RCC 7860 (cell line): ENCODE data around the gene SFMBT2.

Experiments used
- DNase-seq: peaks from one replicate; pipeline ENCODE4 v3.0.0-alpha.2; 2015; ENCODE audit warnings: low spot score
- FAIRE-seq: peaks from 2 replicates; lab custom pipeline; 2012; peaks lifted over from hg19 to GRCh38; lab: Jason Lieb, UNC

SFMBT2 gene

DNA sequence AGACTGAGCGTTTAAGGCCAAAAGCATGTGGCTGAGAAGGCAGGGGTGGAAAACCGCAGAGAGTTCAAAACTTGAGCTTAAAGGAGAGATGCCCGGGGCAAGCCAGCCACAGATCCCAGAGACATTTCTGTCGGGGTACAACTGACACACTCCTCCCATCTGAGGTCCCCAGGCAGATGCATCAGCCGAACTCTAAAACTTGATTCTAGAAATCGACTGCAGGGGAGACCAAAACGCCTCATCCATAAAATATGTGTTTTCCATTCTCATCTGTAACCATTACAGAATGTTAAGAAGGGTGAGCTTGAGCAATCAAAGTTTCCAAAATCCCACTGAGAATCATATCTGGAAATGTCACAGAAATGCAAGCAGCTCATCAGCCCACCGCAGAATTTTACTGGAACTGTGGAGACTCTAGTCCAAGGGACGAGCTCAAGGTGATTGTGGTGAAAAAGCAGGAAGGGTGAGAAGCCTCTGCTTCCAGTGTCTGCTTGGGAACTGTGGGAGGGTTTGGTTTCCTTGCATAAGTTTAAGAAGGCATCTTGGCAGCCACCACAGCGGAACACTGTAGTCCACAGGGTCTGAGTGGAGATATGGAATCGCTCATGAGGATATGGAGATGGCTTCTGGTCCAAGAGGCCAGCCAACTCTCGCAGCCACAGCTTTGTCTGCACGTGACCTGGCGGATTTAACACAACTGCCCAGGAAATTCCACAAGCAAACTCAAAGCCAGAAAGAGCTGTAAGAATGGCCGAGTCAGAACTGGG is 249.2 kb downstream of the SFMBT2 start:
- DNase-seq (no peak), FAIRE-seq (no peak)

DNA sequence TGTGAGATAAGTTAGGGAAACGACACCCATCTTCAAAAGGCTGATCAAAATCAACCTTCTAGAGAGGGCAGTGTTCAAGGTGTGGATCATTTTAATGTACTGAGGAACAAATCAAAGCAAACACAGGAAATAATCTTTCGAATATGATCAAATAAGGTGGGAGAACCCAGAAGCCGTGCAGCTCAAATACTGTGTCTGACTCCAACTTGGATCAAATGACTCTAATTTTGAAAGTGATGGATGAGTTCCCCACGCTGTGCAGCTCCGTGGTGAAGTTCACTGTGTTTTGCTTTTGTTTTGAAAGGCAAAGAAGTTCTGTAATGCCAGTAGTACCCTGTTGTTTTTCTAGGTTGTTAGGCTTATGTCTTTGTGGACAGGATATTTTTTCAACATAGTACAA is 250.9 kb downstream of the SFMBT2 start:
- FAIRE-seq (no peak), DNase-seq (no peak)

DNA sequence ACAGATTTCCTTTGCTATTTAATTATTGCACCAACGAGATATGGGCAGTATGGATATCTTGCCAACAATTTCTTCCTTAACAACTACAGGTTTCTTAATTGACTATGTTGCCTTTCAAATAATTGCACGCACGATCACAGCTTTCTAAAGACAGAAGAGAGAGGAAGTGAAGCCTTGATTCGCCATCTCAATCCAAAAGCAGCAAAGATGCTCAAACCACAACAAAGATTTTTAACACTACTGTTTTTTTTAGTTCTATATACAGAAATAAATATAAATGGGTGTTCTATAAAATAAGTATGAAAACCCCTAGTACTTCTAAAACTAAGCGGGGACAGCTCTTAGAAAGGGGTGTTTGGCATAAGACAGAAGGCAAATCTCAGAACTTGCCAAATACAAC is 251.3 kb downstream of the SFMBT2 start:
- DNase-seq: no peak
- FAIRE-seq: no peak

DNA sequence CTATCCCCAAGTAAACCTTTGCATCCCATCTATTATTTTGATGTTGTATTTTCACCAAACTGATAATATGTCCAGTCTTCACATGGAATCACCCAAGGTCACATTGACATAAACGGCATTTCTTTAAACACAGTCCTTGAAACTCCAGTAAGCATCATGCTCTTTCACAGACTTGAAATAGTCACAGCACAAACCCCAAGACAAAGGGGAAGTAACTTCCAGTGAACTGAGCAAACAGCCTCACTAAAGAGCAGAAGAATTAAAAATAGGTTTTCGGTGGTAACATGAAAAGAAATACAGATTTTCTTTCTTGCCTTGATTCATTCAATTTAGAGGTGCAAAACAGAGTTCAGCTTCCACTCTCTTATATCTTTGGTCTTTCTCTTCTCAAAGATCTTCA is 253.7 kb downstream of the SFMBT2 start:
- FAIRE-seq (no peak), DNase-seq (no peak)

DNA sequence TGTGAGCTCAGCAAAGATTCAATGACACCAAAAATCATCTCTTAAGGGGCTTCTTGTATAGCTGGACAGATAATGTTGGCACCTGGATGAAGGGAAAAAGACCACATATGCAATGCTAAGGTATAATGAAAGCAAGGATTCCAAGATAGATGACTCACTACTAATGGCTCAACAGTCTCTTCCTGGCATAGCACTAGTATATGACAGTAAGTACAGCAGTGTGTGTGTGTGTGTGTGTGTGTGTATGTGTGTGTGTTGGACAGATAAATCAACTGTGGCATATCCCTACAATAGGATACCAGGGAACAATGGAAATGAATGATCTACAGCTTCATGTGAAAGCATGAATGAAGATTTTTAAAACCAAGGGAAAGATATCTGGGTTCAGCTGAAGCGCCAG is 257.1 kb downstream of the SFMBT2 start:
- DNase-seq (peak; percentile 37), FAIRE-seq (no peak)

DNA sequence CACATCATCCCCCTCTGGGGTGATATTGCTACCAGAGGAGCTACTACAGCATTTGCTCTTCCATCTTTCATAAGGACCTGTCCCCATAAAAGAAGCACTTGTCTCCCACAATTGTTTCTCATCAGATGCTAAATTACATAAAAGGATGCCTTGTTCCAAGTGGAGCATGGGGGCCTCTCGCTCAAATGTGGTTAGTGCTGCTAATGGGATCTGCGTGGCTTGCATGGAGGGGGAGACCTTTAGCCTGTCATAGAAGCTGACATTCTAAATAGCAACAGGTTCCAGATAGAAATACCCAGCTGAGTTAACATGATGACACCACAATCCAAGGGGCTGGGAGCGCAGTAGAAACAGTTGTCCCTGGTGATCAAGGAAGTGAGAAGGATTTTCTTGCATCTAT is 257.9 kb downstream of the SFMBT2 start:
- FAIRE-seq: no peak
- no peak for DNase-seq

DNA sequence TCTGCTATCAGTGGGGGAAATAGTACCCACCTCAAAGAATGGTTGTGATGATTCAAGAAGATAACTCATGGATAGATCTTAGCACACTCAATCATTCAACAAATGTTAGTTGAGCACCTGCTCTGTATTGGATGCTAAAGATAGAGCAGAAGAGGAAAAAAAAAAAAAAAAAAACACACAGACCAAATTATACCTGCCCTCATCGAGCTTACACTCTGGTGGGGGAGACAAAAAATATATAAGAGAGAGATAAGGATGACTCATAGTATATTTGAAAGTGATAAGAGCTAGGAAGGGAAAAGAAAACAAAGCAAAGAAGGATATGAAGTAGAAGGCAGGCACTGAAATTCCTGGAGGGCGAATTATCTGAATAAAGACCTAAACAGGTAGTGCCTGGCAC is 258.5 kb downstream of the SFMBT2 start:
- FAIRE-seq (no peak), DNase-seq (no peak)

DNA sequence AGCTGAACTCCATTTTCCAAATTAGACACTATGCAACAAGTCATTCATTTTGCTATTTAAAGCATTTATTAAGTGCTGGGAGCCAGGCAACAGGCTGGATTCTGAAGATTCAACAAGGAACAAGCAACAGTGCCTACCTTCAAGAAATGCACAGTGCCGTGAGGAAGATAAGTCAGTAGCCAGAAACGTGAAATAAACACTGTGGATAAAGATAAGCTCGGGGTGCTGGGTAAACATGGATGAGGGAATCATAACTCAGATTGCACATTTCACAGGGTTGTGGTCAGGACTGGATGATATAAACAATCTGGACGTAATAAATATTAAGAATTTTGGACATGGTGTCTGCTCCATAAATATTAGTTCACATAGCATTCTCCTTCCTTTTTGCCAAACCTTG is 259.3 kb downstream of the SFMBT2 start:
- FAIRE-seq: no peak
- DNase-seq: no peak

DNA sequence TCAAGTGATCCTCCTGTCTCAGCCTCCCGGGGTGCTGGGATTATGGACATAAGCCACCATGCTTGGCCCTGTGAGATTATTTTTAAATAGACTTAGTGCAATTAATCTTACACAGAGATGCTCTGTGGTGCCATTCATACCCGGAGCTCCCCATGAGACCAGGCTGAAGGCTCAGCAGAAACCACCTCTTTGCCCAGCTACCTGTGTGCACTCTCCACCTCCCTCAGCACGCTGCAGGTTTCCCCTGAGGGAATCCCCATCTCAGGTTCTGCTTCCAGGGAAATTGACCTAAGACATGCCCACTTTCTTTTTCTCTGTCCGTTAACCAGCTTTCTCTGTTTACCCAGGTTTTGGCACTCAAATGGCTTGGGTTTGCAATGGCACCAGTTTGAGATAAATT is 260.5 kb downstream of the SFMBT2 start:
- no peak for DNase-seq
- no peak for FAIRE-seq

DNA sequence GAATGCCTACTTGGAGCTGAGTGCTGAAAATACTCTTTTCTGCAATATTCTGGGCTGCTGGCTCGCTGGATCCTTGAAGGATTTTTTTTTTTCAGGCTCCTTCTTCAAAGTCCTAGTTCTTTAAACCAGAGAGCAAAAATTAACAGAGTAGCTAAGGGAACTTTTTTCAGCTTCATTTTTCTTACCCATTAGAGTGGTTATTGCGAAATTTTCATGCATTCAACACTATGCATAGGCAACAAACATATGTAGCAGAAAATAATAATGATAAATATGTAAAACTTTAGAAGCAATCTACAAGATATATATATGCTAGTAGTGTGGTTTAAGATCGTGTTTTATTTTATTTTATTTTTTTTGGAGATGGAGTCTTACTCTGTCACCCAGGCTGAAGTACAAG is 264.6 kb downstream of the SFMBT2 start:
- FAIRE-seq (no peak), DNase-seq (no peak)

DNA sequence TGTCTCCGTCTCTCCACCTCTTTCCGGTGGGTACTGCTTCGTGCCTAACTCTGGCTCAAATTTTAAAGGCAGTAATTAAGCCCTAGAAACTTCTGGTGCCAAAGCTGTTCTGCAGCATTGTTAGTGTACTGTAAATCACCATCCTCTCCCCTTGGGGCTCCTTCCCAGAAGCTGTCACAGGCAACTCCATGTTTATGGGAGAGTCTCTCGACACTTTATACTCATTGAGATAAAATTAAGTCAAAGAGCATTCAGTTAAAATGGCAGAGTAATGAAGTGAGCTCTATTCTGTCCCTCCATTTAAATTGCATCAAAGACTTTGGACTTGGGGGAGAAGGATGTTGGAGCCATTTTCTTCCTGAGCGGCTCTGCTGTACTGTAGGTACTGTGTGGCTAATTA is 274.8 kb downstream of the SFMBT2 start:
- no peak for FAIRE-seq

DNA sequence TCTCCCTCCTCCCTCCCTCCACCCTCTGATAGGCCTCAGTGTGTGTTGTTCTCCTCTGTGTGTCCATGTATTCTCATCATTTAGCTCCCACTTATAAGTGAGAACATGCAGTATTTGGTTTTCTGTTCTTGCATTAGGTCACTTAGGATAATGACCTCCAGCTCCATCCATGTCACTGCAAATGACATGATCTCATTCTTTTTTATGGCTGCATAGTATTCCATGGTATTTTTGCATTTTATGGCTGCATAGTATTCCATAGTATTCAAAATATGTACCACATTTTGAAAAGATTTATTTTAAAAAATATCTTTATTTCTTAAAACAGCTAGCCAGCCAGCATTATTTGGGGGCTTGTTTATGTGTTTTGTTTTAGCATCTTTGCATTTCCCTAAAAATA is 275.6 kb downstream of the SFMBT2 start:
- FAIRE-seq (no peak), DNase-seq (no peak)

More for the DNA sequence above, 274.8 kb downstream of the SFMBT2 start:
- DNase-seq: no peak

DNA sequence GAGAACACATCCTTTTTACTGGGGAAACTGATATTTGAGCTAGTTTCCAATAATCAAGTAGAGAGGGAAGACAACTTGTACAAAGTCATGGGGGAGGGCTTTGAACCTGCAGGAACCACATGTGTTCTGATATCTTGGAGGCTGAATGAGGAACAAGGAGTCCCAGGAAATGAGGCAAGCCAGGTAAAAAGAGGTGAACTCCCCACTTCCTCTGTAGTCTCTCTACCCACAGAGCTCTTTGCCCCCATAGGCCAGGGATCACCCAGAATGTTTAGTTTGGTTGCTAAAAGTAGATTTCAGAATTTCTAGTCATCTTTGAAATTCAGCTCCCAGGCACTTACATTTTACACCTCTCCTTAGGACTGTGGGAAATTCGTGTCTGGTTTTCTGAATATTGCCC is 276.4 kb downstream of the SFMBT2 start:
- DNase-seq (no peak), FAIRE-seq (no peak)

DNA sequence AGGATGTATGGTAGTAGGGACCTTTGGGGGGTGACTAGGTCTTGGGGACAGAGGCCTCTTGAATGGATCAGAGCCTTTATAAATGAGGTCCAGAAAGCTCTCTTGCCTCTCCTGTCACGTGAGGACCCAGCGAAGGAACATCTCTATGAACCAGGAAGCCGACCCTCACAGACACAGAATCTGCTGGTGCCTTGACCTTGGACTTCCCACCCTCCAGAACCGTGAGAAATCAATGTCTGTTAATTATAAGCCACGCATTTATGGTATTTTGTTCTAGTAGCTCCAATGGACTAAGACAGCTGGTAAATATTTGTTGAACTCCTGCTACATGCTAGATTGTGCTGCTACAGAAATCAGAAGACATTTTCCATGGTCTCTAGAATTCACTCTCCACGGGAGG is 276.9 kb downstream of the SFMBT2 start:
- no peak for FAIRE-seq
- no peak for DNase-seq

DNA sequence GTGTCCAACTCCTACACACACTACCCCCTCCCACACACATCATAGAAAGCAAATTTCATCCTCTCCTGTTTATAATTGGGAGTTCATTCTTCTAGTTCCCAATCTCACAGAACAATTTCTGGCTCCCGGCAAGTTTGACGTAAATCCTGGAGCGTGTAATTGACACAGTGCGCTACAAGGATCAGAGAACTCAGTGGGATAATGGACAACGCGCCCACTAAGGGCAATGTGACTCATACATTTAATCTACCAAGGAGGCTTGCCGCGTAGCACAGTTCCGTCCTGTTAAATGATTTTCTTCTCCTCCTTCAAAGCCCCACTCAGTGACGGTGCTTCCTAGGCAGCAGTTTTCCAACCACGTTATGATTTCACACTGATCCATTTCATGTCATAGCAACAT is 277.6 kb downstream of the SFMBT2 start:
- FAIRE-seq (no peak), DNase-seq (no peak)

DNA sequence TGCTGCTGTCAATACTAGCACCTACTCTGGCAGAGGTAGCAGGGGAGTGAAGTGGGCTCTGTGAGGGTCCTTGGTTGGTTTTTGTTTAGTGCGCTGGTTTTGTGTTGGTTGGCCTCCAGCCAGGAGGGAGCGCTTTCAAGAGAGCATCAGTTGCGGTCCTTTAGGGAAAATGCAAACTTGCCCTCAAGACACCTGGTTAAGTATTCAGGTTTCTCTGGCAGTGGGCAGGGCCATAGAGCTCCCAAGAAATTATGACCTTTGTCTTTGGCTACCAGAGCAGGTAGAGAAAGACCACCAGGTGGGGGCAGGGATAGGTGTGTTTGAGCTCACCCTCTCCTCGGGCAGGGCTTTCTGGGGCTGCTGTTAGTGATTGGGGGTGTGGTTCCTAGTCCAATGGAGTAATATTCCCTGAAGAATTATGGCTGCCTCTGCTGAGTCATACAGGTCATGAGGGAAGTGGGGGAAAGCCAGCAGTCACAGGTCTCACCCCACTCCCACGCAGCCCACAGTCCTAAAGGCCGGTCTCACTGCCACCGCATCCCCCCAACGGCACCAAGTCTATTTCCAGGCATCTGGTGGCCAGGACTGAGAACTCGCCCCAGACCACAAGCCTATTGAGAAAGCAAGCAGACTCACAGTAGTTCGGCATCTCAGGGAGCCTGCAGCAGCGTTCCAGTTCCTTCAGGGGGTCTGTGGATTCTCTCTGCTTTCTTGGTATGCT is 280.5 kb downstream of the SFMBT2 start:
- no peak for FAIRE-seq
- DNase-seq: no peak

DNA sequence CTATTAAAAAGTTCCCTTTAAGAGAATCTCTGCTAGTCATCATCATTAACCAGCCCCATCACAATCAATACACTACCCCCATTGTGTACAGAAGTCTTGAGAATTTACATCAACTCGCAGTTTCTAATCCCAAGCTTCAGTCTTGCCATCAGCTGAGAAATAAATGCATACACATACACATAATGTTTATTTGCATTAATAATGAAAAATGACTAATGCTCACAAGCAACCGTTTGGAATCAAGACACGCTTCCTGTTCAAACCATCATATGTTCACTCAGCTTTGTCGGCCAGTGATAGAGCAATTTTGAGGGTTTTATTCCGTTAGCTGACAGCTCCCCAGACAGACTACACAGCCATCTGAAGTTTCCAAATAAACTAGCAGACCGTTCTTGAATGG is 287.1 kb downstream of the SFMBT2 start:
- no peak for DNase-seq
- FAIRE-seq: no peak

DNA sequence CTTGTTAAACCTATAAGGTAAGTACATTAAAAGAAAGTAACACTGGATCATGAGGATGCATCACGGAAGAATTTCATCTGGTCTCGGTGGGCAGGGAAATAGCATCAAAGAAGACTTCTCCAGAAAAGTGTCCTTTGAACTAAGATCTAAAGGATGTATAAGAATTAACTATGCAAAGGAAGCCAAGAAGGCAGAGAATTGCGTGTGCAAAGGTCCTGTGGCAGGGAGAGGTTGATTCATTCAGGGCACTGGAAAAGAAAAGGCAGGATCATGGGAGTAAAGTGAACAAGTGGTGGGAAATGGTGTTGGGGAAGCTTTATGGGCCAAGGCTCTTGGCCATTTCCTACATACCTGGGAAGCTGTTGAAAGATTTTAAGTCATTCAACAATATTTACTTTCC is 288.3 kb downstream of the SFMBT2 start:
- FAIRE-seq (no peak), DNase-seq (no peak)

DNA sequence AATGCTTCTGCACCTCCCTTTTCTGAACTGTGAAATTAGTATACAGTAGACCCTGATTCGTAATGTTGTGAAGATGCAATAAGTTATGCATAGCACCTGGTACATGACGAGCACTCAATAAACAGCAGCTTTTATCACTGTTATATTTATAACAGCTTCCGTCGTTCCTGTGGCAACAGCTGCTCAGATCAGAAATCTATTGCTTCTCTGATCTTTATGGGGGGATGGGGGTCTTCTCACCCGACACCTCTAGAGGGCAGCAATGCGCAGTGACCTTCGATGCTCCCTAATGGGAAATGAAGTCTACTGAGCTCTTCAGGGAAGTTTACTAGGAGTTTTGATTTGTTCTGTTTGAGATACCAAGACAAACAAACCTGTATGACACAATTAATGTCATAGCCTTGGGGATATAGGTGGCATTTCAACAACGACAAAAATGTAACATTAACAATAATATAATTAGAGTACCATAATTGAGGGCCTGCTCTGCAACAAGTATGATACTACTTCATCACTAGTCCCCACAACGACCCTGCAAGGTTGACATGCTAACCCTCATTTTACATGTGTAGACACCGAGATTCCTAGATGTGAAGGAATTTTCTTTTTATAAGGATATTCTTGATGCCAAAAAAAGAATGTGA is 289.6 kb downstream of the SFMBT2 start:
- peak; percentile 16 for DNase-seq
- no peak for FAIRE-seq

DNA sequence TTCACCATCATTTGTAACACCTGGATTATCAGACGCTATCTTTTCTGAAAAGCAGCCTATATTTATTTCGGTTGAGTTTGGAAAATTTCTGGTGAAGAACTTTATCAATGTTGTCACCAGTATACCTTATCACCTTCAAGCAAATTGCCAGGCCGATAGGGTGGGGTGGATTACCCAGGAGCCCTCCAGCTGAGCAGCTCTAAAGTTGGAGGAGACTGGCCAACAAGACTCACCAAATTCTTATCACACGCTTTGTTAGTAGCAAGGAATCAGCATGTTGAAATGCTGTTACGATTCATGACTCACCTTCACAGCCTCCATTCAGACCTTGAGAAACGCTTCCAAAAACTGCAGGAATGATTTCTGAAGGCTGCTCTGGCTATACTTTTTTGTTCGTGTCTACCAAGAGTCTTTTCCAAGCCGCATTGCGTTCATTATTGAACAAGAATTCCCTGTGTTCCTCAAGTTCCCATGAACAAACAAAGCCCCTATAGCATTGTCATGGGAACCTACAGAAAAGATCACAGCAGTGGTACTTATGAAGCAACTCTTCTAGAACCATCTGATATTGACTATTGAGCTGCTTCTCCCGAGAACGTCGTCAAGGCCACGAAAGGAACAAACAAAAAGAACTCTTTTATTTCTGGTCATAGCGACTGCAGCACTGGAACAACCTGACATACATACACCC is 291.4 kb downstream of the SFMBT2 start:
- DNase-seq: no peak
- FAIRE-seq: no peak

DNA sequence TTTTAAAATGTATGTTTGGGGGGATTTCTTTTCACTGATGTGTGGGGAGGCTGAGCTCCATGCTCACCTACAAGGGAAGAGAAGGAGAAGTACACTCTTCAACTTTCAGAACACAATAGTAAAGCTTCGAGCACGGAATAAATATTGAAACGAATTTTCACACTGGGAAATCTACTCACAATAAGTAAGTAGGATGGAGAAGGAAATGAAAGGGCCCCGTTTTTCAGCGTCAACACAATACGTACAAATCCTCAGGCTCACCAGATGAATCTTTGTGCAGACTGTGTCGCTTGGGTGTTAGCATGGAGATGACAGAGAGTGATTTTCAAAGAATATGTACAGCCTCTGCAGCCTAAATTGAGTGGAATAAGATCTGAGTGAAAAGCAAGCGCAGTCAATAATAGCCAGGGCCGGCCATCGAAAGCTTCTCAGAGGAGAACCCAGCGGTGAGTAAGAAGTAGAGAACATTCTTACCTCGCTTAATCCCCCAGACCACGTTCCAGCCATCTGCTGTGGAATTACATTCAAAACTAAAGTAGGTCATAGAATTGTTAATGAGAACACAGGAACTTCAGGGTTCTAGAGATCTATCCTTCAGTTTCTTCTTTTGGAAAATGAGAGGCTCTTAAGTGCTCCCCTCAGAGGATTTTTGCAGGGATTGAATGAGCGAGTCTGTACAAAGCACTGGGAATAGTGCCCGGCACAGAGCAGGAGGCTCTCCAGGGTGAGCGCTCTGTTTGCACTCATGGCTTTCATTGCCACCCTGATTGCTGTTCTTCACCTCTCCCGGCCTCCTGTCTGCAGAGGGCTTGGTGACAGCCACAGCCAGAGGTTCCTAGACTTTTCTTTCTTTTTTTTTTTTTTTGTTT is 292.8 kb downstream of the SFMBT2 start:
- DNase-seq (no peak), FAIRE-seq (no peak)
